NCI-H2107 treated with DMSO at 0.1 percent for 48 hours (cell line): ENCODE data around the gene CELF3.
"Not testable (repeated sequence)": the region's sequence is repeated elsewhere in the genome, so short reads cannot be mapped to it uniquely, and the experiment has no call there.

Experiments
- DNase-seq: peaks from one replicate; lab custom pipeline; 2025; ENCODE audit not compliant: unreplicated experiment; lab: John Stamatoyannopoulos, UW

The CELF3 gene

GRCh38 chr1:151716771-151717631 lies at the start of gene CELF3:
CELF3 (minus strand) TSS chr1:151716803; CDS start chr1:151716020, 783 bp downstream.
- DNase-seq, result peak; percentile 90

GRCh38 chr1:151763990-151764389 lies 47.4 kb upstream of the CELF3 start:
- no peak for DNase-seq

- peak; percentile 62 for DNase-seq
These were observed 46.6 kb upstream of the CELF3 start, which contains the start of gene MRPL9 for GRCh38 chr1:151762941-151763921. MRPL9 (minus strand) TSS chr1:151763496; CDS start chr1:151763479, 17 bp downstream.

GRCh38 chr1:151760597-151761385 lies 44.2 kb upstream of the CELF3 start:
- DNase-seq, result no peak

- DNase-seq, result no peak
These were observed 42.6 kb upstream of the CELF3 start for GRCh38 chr1:151759241-151759640.

GRCh38 chr1:151756291-151756690 lies 39.7 kb upstream of the CELF3 start:
- DNase-seq, result no peak

- no peak for DNase-seq
These were observed 24.9 kb upstream of the CELF3 start for GRCh38 chr1:151741516-151741915.

GRCh38 chr1:151739590-151740355 lies 23.2 kb upstream of the CELF3 start:
- no peak for DNase-seq

- no peak for DNase-seq
These were observed 20.9 kb upstream of the CELF3 start for GRCh38 chr1:151737479-151737878.

- no peak for DNase-seq
These were observed 20.4 kb upstream of the CELF3 start for GRCh38 chr1:151737026-151737425.

- DNase-seq, result not testable (repeated sequence)
These were observed 17.4 kb upstream of the CELF3 start for GRCh38 chr1:151733995-151734394.

- no peak for DNase-seq
These were observed 16.5 kb upstream of the CELF3 start for GRCh38 chr1:151733126-151733525.

GRCh38 chr1:151729966-151730291 lies 13.3 kb upstream of the CELF3 start:
- DNase-seq, result no peak

- no peak for DNase-seq
These were observed 12.8 kb upstream of the CELF3 start for GRCh38 chr1:151729157-151729965.

GRCh38 chr1:151728151-151729054 lies 11.8 kb upstream of the CELF3 start:
- no peak for DNase-seq

- no peak for DNase-seq
These were observed 7.2 kb upstream of the CELF3 start for GRCh38 chr1:151723726-151724370.

GRCh38 chr1:151721788-151722510 lies 5.3 kb upstream of the CELF3 start:
- DNase-seq, result no peak
